Mesodermal cell (in vitro differentiated cells): ENCODE measurements around the gene SCN3A.

Source experiments
- H3K27ac ChIP-seq: 2 replicates; pipeline ENCODE4 v1.7.0; 2013; ENCODE audit warnings: mild to moderate bottlenecking, low read depth, low read length, moderate library complexity; ENCODE audit not compliant: severe bottlenecking
- H3K36me3 ChIP-seq: 2 replicates; pipeline ENCODE4 v1.7.1; 2013; ENCODE audit warnings: mild to moderate bottlenecking, low read length, moderate library complexity; ENCODE audit not compliant: control insufficient read depth, insufficient read depth
- H3K4me1 ChIP-seq: one replicate; pipeline ENCODE4 v1.7.1; 2013; ENCODE audit warnings: mild to moderate bottlenecking, low read length; ENCODE audit not compliant: insufficient read depth, control insufficient read depth, poor library complexity, severe bottlenecking
- H3K4me3 ChIP-seq: 2 replicates; pipeline ENCODE4 v1.7.0; 2013; ENCODE audit warnings: low read length, control low read depth, mild to moderate bottlenecking; ENCODE audit not compliant: insufficient read depth, poor library complexity, severe bottlenecking; ENCODE audit errors: extremely low read depth
- H3K9me3 ChIP-seq: 2 replicates; pipeline ENCODE4 v1.7.1; 2013; ENCODE audit warnings: mild to moderate bottlenecking, low read length, moderate library complexity; ENCODE audit not compliant: control insufficient read depth
- WGBS, 2 experiments: methylation state at CpG; one replicate each; pipeline ENCODE4 v1.1.5; 2013; ENCODE audit warnings: missing lambda C conversion rate in 2 of 2; ENCODE audit not compliant: insufficient coverage in 2 of 2; 5-methylcytosine and 5-hydroxymethylcytosine counted together

SCN3A gene

GRCh38 chr2:165057931-165058330 lies 145.9 kb downstream of the SCN3A start:
- Histone ChIP-seq H3K27ac (no peak overlapping the region), H3K4me3 (no peak overlapping the region), H3K36me3 (no peaks in the 10 kb centered on the region), H3K4me1 (peaks cover 22% of the 10 kb centered on the region), H3K9me3 (no peaks in the 10 kb centered on the region)
- 88% methylated on average over 1 of the region's 3 CpGs; no CpG with 5 or more reads in 1 of the 2 experiments for WGBS, 2 experiments

GRCh38 chr2:165057308-165057707 lies 146.5 kb downstream of the SCN3A start:
- Histone ChIP-seq H3K4me1 (peaks cover 22% of the 10 kb centered on the region), H3K27ac (no peak overlapping the region), H3K9me3 (no peaks in the 10 kb centered on the region), H3K36me3 (no peaks in the 10 kb centered on the region), H3K4me3 (no peak overlapping the region)
- no CpG with 5 or more reads among the region's 1 CpG for WGBS, 2 experiments

- H3K4me1 ChIP-seq: peaks cover 22% of the 10 kb centered on the region
- no peaks in the 10 kb centered on the region for H3K9me3 ChIP-seq
- no peaks in the 10 kb centered on the region for H3K36me3 ChIP-seq
- WGBS, 2 experiments: 100% methylated on average over 1 of the region's 2 CpGs
- H3K27ac ChIP-seq: peak overlapping the region; percentile 11
- H3K4me3 ChIP-seq: no peak overlapping the region
Observed at GRCh38 chr2:165056564-165056963, 147.3 kb downstream of the SCN3A start.

- Histone ChIP-seq H3K4me3 (no peak overlapping the region), H3K9me3 (no peaks in the 10 kb centered on the region), H3K36me3 (no peaks in the 10 kb centered on the region), H3K27ac (peak overlapping the region; percentile 95), H3K4me1 (peaks cover 22% of the 10 kb centered on the region)
- WGBS, 2 experiments: 0 to 88% methylated on average over 1 to 2 of the region's 6 CpGs
Observed at GRCh38 chr2:165055082-165055851, 148.6 kb downstream of the SCN3A start.

GRCh38 chr2:165054652-165055051 lies 149.2 kb downstream of the SCN3A start:
- no peaks in the 10 kb centered on the region for H3K36me3 ChIP-seq
- no peaks in the 10 kb centered on the region for H3K9me3 ChIP-seq
- H3K4me3 ChIP-seq: no peak overlapping the region
- WGBS, 2 experiments: 85 to 90% methylated on average over 2 of the region's 3 CpGs
- H3K4me1 ChIP-seq: peaks cover 22% of the 10 kb centered on the region
- H3K27ac ChIP-seq: peak overlapping the region; percentile 95

- no peak overlapping the region for H3K4me3 ChIP-seq
- H3K36me3 ChIP-seq: no peaks in the 10 kb centered on the region
- no peaks in the 10 kb centered on the region for H3K4me1 ChIP-seq
- 66 to 79% methylated on average over 3 to 4 of the region's 6 CpGs for WGBS, 2 experiments
- H3K27ac ChIP-seq: no peak overlapping the region
- no peaks in the 10 kb centered on the region for H3K9me3 ChIP-seq
Observed at GRCh38 chr2:165044505-165045303, 159.1 kb downstream of the SCN3A start.
